Endothelial cell of umbilical vein (primary cell): Measurements from ENCODE around the gene LRRC8D. TPM values are rescaled to one million over a fixed set of nuclear protein-coding genes. Genes with fewer than 3 reads are reported as not detected.

Source experiments
- BruUV-seq: library from RNA; stranded (reverse); fragments of 400-500 nt; replicated peaks from 2 replicates; lab custom pipeline; 2021; lab: Mats Ljungman, UMichigan
- CTCF ChIA-PET: fragments of 300-600, 350-600 bp; sonication (Branson Sonifier 250); formaldehyde crosslinking; loops from one replicate; lab custom pipeline; 2021; ENCODE audit warnings: antibody characterized with exemption, inconsistent platforms; lab: Charles Lee
- POLR2A ChIA-PET: fragments of 300-600, 350-600 bp; sonication (Branson Sonifier 250); formaldehyde crosslinking; loops from one replicate; lab custom pipeline; 2021; ENCODE audit warnings: antibody characterized with exemption, inconsistent platforms; lab: Charles Lee
- DNase-seq: peaks from one replicate; pipeline ENCODE4 v3.0.0-alpha.2; 2011; ENCODE audit warnings: low read depth, low spot score
- FAIRE-seq: peaks from 2 replicates; lab custom pipeline; 2011; peaks lifted over from hg19 to GRCh38; lab: Jason Lieb, UNC
- H2AFZ ChIP-seq: 2 replicates; pipeline ENCODE4 v1.6.0; 2012; ENCODE audit warnings: low read depth, low read length, control low read depth, inconsistent platforms
- H3K27ac ChIP-seq: 2 replicates; pipeline ENCODE4 v1.5.1; 2011; ENCODE audit warnings: low read depth, mild to moderate bottlenecking, control low read depth, low read length, moderate library complexity; ENCODE audit not compliant: insufficient read depth
- H3K27me3 ChIP-seq, 2 experiments: 2 replicates each; pipeline versions ENCODE4 v1.6.0 to v1.6.1; 2011; ENCODE audit warnings: low read length in 2 of 2, mixed read lengths in 1 of 2; ENCODE audit not compliant: control insufficient read depth in 2 of 2, insufficient read depth in 2 of 2
- H3K36me3 ChIP-seq, 2 experiments: 2 replicates in 1 of 2; 3 replicates in 1 of 2; pipeline ENCODE4 v1.5.1; 2011; ENCODE audit warnings: low read length in 2 of 2, mild to moderate bottlenecking in 1 of 2, moderate library complexity in 1 of 2; ENCODE audit not compliant: control insufficient read depth in 2 of 2, insufficient read depth in 2 of 2; ENCODE audit errors: extremely low read depth in 1 of 2
- H3K4me1 ChIP-seq: 3 replicates; pipeline ENCODE4 v1.5.1; 2011; ENCODE audit warnings: mild to moderate bottlenecking, low read length; ENCODE audit not compliant: control insufficient read depth, insufficient read depth; ENCODE audit errors: extremely low read depth
- H3K4me2 ChIP-seq: 2 replicates; pipeline ENCODE4 v1.6.1; 2011; ENCODE audit warnings: low read length, control low read depth, mixed read lengths; ENCODE audit not compliant: insufficient read depth
- H3K4me3 ChIP-seq, 3 experiments: fragments of 200-600 bp in 1 of 3; sonication (generic), shearing (Covaris generic) in 1 of 3; replicated peaks in 1 of 3; 2 replicates each; pipeline ENCODE4 v1.5.1; 2011 to 2016; ENCODE audit warnings: control low read depth in 3 of 3, low read length in 3 of 3, mild to moderate bottlenecking in 2 of 3, inconsistent platforms in 1 of 3, low read depth in 1 of 3, moderate library complexity in 1 of 3; ENCODE audit not compliant: insufficient read depth in 1 of 3
- H3K79me2 ChIP-seq: 2 replicates; pipeline ENCODE4 v1.6.0; 2012; ENCODE audit warnings: low read length, inconsistent platforms; ENCODE audit not compliant: control insufficient read depth, insufficient read depth
- H3K9ac ChIP-seq: replicated peaks from 2 replicates; pipeline ENCODE3; 2011; ENCODE audit warnings: low read length, control low read depth; ENCODE audit not compliant: insufficient read depth; ENCODE audit errors: extremely low read depth
- H3K9me1 ChIP-seq: replicated peaks from 3 replicates; pipeline ENCODE4 v1.6.0; 2011; ENCODE audit warnings: mild to moderate bottlenecking, low read length; ENCODE audit not compliant: control insufficient read depth, insufficient read depth; ENCODE audit errors: extremely low read depth
- H3K9me3 ChIP-seq: replicated peaks from 2 replicates; pipeline ENCODE4 v1.5.1; 2012; ENCODE audit warnings: low read length, inconsistent platforms; ENCODE audit not compliant: control insufficient read depth, insufficient read depth
- H4K20me1 ChIP-seq: replicated peaks from 2 replicates; pipeline ENCODE3; 2011; ENCODE audit warnings: mild to moderate bottlenecking, low read length; ENCODE audit not compliant: control insufficient read depth, insufficient read depth; ENCODE audit errors: extremely low read depth
- EZH2 ChIP-seq: IDR thresholded peaks from 2 replicates; pipeline ENCODE4 v1.6.1; 2012; ENCODE audit warnings: borderline replicate concordance, low read depth, mild to moderate bottlenecking, moderate library complexity, low read length, inconsistent platforms; ENCODE audit not compliant: severe bottlenecking
- FOS ChIP-seq: IDR thresholded peaks from 2 replicates; pipeline ENCODE4 v1.6.1; 2011; ENCODE audit warnings: mild to moderate bottlenecking, low read length, moderate library complexity, borderline replicate concordance; ENCODE audit not compliant: insufficient read depth
- GATA2 ChIP-seq: IDR thresholded peaks from 2 replicates; pipeline ENCODE4 v1.7.0; 2011; ENCODE audit warnings: low read depth, mild to moderate bottlenecking, moderate library complexity, mixed read lengths, low read length; ENCODE audit not compliant: insufficient read length, insufficient read depth
- JUN ChIP-seq: IDR thresholded peaks from 2 replicates; pipeline ENCODE4 v1.6.1; 2011; ENCODE audit warnings: borderline replicate concordance, low read depth; ENCODE audit not compliant: insufficient read length, insufficient read depth
- MYC ChIP-seq: IDR thresholded peaks from one replicate; pipeline ENCODE4 v1.6.1; 2011; ENCODE audit warnings: mild to moderate bottlenecking, low read depth, low read length
- POLR2A ChIP-seq: IDR thresholded peaks from 2 replicates; pipeline ENCODE4 v1.6.1; 2012; ENCODE audit warnings: low read depth, mild to moderate bottlenecking, control low read depth, low read length
- POLR2AphosphoS5 ChIP-seq: IDR thresholded peaks from 2 replicates; pipeline ENCODE4 v1.6.1; 2012; ENCODE audit warnings: low read depth, mild to moderate bottlenecking, control low read depth, low read length, moderate library complexity; ENCODE audit not compliant: insufficient read depth
- dilution Hi-C: fragments of 300-500 bp; cut with MboI; formaldehyde crosslinking; loops from one replicate; pipeline ENCODE4 v1.15.0; 2019; ENCODE audit warnings: low sequenced_read_pairs; ENCODE audit not compliant: extremely low pct_ligation_motif_present
- intact Hi-C: fragments of 100-400 bp; cut with micrococcal nuclease; formaldehyde crosslinking; loops from one replicate; pipeline ENCODE4 v1.10.0; 2022
- polyA plus RNA-seq, 4 experiments: library from polyadenylated mRNA; depleted of rRNA in 3 of 4; stranded (reverse) in 3 of 4; unstranded in 1 of 4; fragments of >200 nt; gene quantifications; 2 replicates each; pipeline versions ENCODE4 v1.2.1 to v1.2.3, GENCODE V29; 2011 to 2012; ENCODE audit warnings: missing spikeins in 1 of 4
- total RNA-seq: library from RNA; stranded (reverse); gene quantifications from 2 replicates; pipeline ENCODE4 v1.2.3, GENCODE V29; 2021
- TF ChIP-seq, protein P1 (sequence below): IDR thresholded peaks from 2 replicates; pipeline ENCODE4 v1.6.1; 2011; ENCODE audit not compliant: insufficient read depth, insufficient read length
- TF ChIP-seq, protein P2 (sequence below), 2 donors: IDR thresholded peaks; 1 replicate in 1 of 2; 2 replicates in 1 of 2; pipeline ENCODE4 v1.5.1; 2011; ENCODE audit warnings: low read length in 2 of 2, mild to moderate bottlenecking in 2 of 2, moderate library complexity in 2 of 2, control low read depth in 1 of 2, inconsistent platforms in 1 of 2, low read depth in 1 of 2; ENCODE audit not compliant: insufficient read depth in 1 of 2; ENCODE audit errors: extremely low read depth in 1 of 2

LRRC8D gene
- total and polyA plus RNA-seq, 2 donors (not counting 3 experiments of a cell fraction or from before 2014, with no cell fraction given) = 31.9 to 37.7 TPM

DNA sequence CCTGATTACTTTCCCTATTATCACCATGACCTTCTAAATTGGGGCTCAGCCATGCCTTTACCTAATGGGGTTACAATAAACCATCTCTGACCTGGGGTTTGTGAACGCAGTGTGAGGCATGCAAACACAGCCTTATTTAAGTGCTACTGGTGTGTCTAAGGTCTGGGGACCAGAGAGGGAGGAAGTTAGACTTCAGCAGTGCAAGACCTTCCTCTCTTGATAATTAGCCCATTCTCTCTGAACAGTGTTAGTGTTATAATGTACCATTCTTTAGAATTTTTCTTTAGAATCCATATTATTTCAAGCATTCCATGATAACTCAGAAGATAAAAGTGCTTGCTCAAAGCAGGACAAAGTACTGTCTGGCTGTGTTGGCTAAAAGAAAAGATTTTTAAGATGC, 10.5 kb upstream of the LRRC8D start:
- no TSS peak for BruUV-seq
- H2AFZ ChIP-seq = no peak overlapping the region
- no peak overlapping the region for H3K4me2 ChIP-seq
- no peaks in the 10 kb centered on the region for H3K9me1 ChIP-seq
- no peak for TF ChIP-seq MYC
- TF ChIP-seq, protein P1, sequence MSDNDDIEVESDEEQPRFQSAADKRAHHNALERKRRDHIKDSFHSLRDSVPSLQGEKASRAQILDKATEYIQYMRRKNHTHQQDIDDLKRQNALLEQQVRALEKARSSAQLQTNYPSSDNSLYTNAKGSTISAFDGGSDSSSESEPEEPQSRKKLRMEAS = no peak
- TF ChIP-seq GATA2 = no peak
- no peak for TF ChIP-seq EZH2
- TF ChIP-seq FOS = no peak
- no peak for TF ChIP-seq JUN
- no peak for TF ChIP-seq POLR2AphosphoS5
- TF ChIP-seq, protein P2, sequence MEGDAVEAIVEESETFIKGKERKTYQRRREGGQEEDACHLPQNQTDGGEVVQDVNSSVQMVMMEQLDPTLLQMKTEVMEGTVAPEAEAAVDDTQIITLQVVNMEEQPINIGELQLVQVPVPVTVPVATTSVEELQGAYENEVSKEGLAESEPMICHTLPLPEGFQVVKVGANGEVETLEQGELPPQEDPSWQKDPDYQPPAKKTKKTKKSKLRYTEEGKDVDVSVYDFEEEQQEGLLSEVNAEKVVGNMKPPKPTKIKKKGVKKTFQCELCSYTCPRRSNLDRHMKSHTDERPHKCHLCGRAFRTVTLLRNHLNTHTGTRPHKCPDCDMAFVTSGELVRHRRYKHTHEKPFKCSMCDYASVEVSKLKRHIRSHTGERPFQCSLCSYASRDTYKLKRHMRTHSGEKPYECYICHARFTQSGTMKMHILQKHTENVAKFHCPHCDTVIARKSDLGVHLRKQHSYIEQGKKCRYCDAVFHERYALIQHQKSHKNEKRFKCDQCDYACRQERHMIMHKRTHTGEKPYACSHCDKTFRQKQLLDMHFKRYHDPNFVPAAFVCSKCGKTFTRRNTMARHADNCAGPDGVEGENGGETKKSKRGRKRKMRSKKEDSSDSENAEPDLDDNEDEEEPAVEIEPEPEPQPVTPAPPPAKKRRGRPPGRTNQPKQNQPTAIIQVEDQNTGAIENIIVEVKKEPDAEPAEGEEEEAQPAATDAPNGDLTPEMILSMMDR (IDR thresholded peaks at IDR 0.05; ENCODE audit: extremely low read depth in 1 of 2, insufficient read depth in 1 of 2, low read depth in 1 of 2, low read length in 2 of 2) = no peak
- no peak for TF ChIP-seq POLR2A
- H3K36me3 ChIP-seq = no peaks in the 10 kb centered on the region
- FAIRE-seq = no peak
- H3K4me3 ChIP-seq = no peak overlapping the region
- intact Hi-C loops (no loop called here), dilution Hi-C loops (no loop called here)
- no peak overlapping the region for H3K27ac ChIP-seq
- no peaks in the 10 kb centered on the region for H4K20me1 ChIP-seq
- H3K79me2 ChIP-seq = no peaks in the 10 kb centered on the region
- no peak for DNase-seq
- peaks cover 0 to 2% of the 10 kb centered on the region in 2 experiments for H3K27me3 ChIP-seq
- POLR2A ChIA-PET = no interaction called here
- H3K4me1 ChIP-seq = no peaks in the 10 kb centered on the region
- H3K9me3 ChIP-seq = no peaks in the 10 kb centered on the region
- CTCF ChIA-PET = no interaction called here
- no peak overlapping the region for H3K9ac ChIP-seq
